Vagina (tissue), 2 donors: ENCODE results near the gene CPVL.

Source experiments
- CTCF ChIP-seq, 3 experiments: fragments of 450-650 bp in 2 of 3; fragments of 200-600 bp in 1 of 3; sonication (generic) in 1 of 3; IDR thresholded peaks; one replicate each; pipeline ENCODE4 v1.5.1; 2017 to 2019; ENCODE audit warnings: antibody characterized with exemption in 3 of 3, mild to moderate bottlenecking in 2 of 3, moderate library complexity in 2 of 3
- POLR2A ChIP-seq, 2 donors: fragments of 450-650 bp; IDR thresholded peaks; one replicate each; pipeline ENCODE4 v1.6.1; 2017; ENCODE audit warnings: antibody characterized with exemption in 2 of 2, mild to moderate bottlenecking in 2 of 2, moderate library complexity in 2 of 2
- POLR2AphosphoS5 ChIP-seq, 2 donors: sonication (generic); formaldehyde crosslinking; IDR thresholded peaks; one replicate each; pipeline ENCODE4 v1.9.0; 2017; ENCODE audit warnings: antibody characterized with exemption in 2 of 2, mild to moderate bottlenecking in 2 of 2, low read depth in 1 of 2; ENCODE audit not compliant: insufficient read depth in 1 of 2

- TF ChIP-seq POLR2AphosphoS5 (IDR thresholded peaks at IDR 0.05; ENCODE audit: insufficient read depth in 1 of 2, low read depth in 1 of 2) (no peak), CTCF (IDR thresholded peaks at IDR 0.05) (no peak), POLR2A (IDR thresholded peaks at IDR 0.05) (no peak)
Measured at GRCh38 chr7:28954471-28954870, 191.9 kb downstream of the CPVL start.
